K562 (cell line): Measurements from ENCODE around the gene PTP4A2.

Experiments used
- CBX3 ChIP-seq, 2 experiments: IDR thresholded peaks; 1 replicate in 1 of 2; 2 replicates in 1 of 2; pipeline ENCODE4 v1.6.1; 2012; ENCODE audit warnings: inconsistent platforms in 2 of 2, low read length in 2 of 2, borderline replicate concordance in 1 of 2, control low read depth in 1 of 2
- CHD2 ChIP-seq: IDR thresholded peaks from 2 replicates; pipeline ENCODE4 v1.6.1; 2011; ENCODE audit warnings: low read depth, low read length
- CREB1 ChIP-seq, 2 experiments: sonication (generic) in 1 of 2; formaldehyde crosslinking in 1 of 2; IDR thresholded peaks; 2 replicates each; pipeline versions ENCODE4 v1.6.1 to v1.8.0; 2012 to 2022; ENCODE audit warnings: inconsistent platforms in 1 of 2, mild to moderate bottlenecking in 1 of 2, missing genetic modification reagents in 1 of 2, moderate library complexity in 1 of 2
- CSDE1 ChIP-seq, 2 experiments: fragments of 450-650 bp; IDR thresholded peaks; 2 replicates each; pipeline ENCODE4 v1.6.1; 2016; ENCODE audit warnings: mild to moderate bottlenecking in 1 of 2
- MEF2D ChIP-seq: conservative IDR thresholded peaks from 2 replicates; pipeline ENCODE4 v1.6.1; 2016; ENCODE audit warnings: low read depth, missing genetic modification characterization, missing compliant biosample characterization
- MTA2 ChIP-seq: fragments of 450-650 bp; IDR thresholded peaks from 2 replicates; pipeline ENCODE4 v1.6.1; 2016; ENCODE audit warnings: low read depth
- PRMT5 ChIP-seq: sonication (generic); formaldehyde crosslinking; IDR thresholded peaks from 2 replicates; pipeline ENCODE4 v1.5.0; 2020; ENCODE audit warnings: missing genetic modification reagents
- SUPT5H ChIP-seq: fragments of 450-650 bp; IDR thresholded peaks from 2 replicates; pipeline ENCODE4 v1.6.1; 2016
- TF ChIP-seq, protein P1 (sequence below), 3 experiments: fragments of 200-800 bp in 1 of 3; sonication (Bioruptor generic) in 1 of 3; sonication (generic) in 1 of 3; formaldehyde crosslinking in 1 of 3; IDR thresholded peaks; 2 replicates each; pipeline versions ENCODE4 v1.6.1 to v1.8.0; 2016 to 2022; ENCODE audit warnings: mild to moderate bottlenecking in 2 of 3, missing compliant biosample characterization in 2 of 3, missing genetic modification characterization in 2 of 3, missing genetic modification reagents in 1 of 3
- TF ChIP-seq, protein P2 (sequence below), 2 experiments: fragments of 450-650 bp in 1 of 2; sonication (generic) in 1 of 2; formaldehyde crosslinking in 1 of 2; IDR thresholded peaks; 2 replicates each; pipeline versions ENCODE4 v1.7.1 to v1.9.0; 2016 to 2022; ENCODE audit warnings: inconsistent platforms in 1 of 2, mild to moderate bottlenecking in 1 of 2, missing genetic modification reagents in 1 of 2

DNA sequence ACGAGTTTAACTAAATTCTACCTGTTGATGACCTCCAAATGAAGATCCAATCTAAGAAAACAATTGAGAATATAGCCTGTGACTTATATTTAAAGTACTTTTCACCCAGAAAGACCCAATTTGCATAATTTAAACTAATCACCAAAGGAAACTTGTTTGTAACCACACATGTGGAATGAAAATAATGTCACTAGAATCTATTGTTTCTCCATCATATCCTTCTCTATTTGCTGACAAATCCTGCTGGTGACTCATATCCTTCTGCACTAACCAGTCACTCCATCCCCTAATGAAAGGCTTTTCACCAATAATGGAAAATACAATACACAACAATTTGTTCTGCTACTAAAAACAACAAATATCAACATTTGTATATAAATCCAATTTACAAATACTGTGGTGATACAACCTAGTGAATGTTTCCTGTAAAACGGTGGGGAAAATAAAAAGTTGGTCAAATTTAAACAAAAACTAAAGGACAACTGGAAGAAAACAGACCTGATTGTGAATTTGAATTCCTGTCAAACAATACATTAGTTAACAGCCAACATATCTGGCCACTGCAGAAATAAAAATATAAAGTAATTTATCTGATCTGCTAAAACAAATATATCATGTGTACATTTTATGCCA lies 6.5 kb downstream of the PTP4A2 start:
- no peak for TF ChIP-seq MTA2
- TF ChIP-seq, protein P1, sequence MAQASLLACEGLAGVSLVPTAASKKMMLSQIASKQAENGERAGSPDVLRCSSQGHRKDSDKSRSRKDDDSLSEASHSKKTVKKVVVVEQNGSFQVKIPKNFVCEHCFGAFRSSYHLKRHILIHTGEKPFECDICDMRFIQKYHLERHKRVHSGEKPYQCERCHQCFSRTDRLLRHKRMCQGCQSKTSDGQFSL (CRISPR knock-in tag; IDR thresholded peaks at IDR 0.05), result no peak
- TF ChIP-seq, protein P1 (tag; IDR thresholded peaks at IDR 0.05), result no peak
- TF ChIP-seq MEF2D, result no peak
- no peak for TF ChIP-seq CSDE1 (IDR thresholded peaks at IDR 0.05)
- TF ChIP-seq CREB1 (IDR thresholded peaks at IDR 0.05), result no peak
- no peak for TF ChIP-seq CREB1 (CRISPR knock-in tag; IDR thresholded peaks at IDR 0.05)
- no peak for TF ChIP-seq CBX3 (IDR thresholded peaks at IDR 0.05; ENCODE audit: borderline replicate concordance in 1 of 2, low read length in 2 of 2)
- TF ChIP-seq, protein P2, sequence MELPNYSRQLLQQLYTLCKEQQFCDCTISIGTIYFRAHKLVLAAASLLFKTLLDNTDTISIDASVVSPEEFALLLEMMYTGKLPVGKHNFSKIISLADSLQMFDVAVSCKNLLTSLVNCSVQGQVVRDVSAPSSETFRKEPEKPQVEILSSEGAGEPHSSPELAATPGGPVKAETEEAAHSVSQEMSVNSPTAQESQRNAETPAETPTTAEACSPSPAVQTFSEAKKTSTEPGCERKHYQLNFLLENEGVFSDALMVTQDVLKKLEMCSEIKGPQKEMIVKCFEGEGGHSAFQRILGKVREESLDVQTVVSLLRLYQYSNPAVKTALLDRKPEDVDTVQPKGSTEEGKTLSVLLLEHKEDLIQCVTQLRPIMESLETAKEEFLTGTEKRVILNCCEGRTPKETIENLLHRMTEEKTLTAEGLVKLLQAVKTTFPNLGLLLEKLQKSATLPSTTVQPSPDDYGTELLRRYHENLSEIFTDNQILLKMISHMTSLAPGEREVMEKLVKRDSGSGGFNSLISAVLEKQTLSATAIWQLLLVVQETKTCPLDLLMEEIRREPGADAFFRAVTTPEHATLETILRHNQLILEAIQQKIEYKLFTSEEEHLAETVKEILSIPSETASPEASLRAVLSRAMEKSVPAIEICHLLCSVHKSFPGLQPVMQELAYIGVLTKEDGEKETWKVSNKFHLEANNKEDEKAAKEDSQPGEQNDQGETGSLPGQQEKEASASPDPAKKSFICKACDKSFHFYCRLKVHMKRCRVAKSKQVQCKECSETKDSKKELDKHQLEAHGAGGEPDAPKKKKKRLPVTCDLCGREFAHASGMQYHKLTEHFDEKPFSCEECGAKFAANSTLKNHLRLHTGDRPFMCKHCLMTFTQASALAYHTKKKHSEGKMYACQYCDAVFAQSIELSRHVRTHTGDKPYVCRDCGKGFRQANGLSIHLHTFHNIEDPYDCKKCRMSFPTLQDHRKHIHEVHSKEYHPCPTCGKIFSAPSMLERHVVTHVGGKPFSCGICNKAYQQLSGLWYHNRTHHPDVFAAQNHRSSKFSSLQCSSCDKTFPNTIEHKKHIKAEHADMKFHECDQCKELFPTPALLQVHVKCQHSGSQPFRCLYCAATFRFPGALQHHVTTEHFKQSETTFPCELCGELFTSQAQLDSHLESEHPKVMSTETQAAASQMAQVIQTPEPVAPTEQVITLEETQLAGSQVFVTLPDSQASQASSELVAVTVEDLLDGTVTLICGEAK (IDR thresholded peaks at IDR 0.05), result no peak
- TF ChIP-seq, protein P2 (CRISPR knock-in tag; IDR thresholded peaks at IDR 0.05), result no peak
- TF ChIP-seq CHD2, result no peak
- no peak for TF ChIP-seq PRMT5
- no peak; the same call in 1 of the 2 replicates for TF ChIP-seq SUPT5H
